Measurements from ENCODE around the gene CCL5. TPM values are rescaled to one million over a fixed set of nuclear protein-coding genes. Genes with fewer than 3 reads are reported as not detected.

CCL5 gene
- total RNA-seq, 1 donor from 2014 or later: not detected

DNA sequence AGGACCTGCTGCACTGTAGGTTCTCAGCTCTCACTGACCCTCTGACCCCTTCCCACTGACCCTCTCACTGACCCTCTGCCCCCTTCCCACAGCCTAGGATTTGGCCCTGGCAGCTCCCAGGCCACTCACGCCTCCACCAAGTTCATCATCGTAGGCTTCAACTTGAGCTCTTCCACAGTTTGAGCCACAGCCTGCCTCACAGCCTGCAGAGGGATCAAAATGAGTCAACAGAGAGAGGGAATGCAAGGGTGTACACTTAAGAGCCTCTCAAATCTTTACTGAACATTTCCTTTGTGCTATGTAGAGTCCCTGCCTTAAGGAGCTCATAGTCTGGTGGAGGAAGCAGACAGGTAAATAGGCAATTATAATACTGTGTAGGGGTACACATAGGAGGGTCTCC, 23.6 kb downstream of the CCL5 start:
- H3K27ac Mint-ChIP-seq: no peak overlapping the region
- peaks cover 15% of the 10 kb centered on the region for H3K36me3 Mint-ChIP-seq
- no peak overlapping the region for H3K4me3 Mint-ChIP-seq
- H3K9me3 Mint-ChIP-seq: no peaks in the 10 kb centered on the region
- DNase-seq (ENCODE audit: low spot score in 2 of 2, unreplicated experiment in 2 of 2): no peak
- H3K27me3 Mint-ChIP-seq (ENCODE audit: low read depth): no peaks in the 10 kb centered on the region
- no peaks in the 10 kb centered on the region for H3K4me1 Mint-ChIP-seq
- TF ChIP-seq, protein P1, sequence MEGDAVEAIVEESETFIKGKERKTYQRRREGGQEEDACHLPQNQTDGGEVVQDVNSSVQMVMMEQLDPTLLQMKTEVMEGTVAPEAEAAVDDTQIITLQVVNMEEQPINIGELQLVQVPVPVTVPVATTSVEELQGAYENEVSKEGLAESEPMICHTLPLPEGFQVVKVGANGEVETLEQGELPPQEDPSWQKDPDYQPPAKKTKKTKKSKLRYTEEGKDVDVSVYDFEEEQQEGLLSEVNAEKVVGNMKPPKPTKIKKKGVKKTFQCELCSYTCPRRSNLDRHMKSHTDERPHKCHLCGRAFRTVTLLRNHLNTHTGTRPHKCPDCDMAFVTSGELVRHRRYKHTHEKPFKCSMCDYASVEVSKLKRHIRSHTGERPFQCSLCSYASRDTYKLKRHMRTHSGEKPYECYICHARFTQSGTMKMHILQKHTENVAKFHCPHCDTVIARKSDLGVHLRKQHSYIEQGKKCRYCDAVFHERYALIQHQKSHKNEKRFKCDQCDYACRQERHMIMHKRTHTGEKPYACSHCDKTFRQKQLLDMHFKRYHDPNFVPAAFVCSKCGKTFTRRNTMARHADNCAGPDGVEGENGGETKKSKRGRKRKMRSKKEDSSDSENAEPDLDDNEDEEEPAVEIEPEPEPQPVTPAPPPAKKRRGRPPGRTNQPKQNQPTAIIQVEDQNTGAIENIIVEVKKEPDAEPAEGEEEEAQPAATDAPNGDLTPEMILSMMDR (IDR thresholded peaks at IDR 0.05; ENCODE audit: unreplicated experiment): no peak

DNA sequence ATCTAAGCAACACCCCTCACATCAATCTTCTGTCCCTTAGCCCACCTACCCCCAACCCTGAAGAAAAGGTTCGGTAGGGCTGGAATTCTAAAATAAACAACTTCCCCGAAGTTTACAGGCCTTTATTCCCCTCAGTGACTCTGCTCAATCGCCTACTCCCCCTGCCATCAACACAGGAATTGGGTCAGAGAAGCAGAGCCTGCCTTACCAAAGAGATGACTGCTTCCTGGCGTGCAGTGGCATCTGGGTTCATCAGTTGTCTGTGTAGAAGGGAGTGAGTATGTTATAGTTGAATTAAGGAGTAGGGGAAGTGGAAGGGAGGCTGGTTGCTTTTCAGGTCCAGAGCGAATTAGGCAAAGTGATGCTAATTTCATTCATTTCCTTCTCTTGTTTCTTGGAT, 24.2 kb downstream of the CCL5 start:
- TF ChIP-seq, protein P1 (IDR thresholded peaks at IDR 0.05; ENCODE audit: unreplicated experiment): no peak
- Mint-ChIP-seq H3K36me3 (peaks cover 19% of the 10 kb centered on the region), H3K4me3 (no peak overlapping the region), H3K9me3 (no peaks in the 10 kb centered on the region), H3K4me1 (no peaks in the 10 kb centered on the region), H3K27ac (no peak overlapping the region), H3K27me3 (ENCODE audit: low read depth) (no peaks in the 10 kb centered on the region)
- no peak for DNase-seq (ENCODE audit: low spot score in 2 of 2, unreplicated experiment in 2 of 2)

DNA sequence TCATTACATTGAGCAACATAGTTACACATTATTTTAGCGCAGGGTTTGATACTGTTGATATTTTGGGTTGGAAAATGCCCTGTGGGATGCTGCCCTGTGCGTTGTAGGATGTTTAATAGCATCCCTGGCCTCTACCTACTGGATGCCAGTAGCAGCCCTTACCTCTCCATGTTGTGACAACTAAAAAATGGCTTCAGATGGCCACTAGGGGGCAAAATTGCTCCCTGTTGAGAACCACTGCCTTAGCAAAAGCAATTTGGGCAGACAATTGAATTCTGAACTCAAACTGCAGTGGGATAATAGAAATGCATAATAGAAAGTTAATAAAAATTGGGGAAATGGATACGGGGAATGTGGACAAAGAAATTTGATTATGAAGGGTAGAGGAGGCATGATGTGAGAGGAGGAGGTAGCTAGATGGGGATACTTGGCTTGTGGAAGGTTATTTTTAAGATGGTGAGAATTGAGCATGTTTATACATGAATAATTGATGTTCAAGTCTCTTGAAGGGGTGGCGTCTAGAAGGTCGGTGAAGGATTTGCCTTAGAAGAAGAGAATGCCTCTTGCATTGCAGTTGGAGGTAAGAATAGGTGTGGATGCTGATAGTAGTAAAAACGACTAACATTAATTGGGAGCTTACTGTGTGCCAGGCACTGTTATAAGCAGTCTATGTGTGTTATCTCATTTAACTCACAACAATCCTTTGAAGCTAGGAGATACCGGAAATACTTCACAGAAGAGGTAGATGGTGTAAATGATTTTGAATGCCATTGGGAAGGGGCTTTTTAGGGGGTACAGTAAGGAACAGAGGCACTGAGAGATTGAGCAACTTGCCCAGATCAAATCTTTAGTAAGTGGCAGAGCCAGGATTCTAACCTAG, 30.5 kb downstream of the CCL5 start:
- no peak overlapping the region for H3K4me3 Mint-ChIP-seq
- H3K36me3 Mint-ChIP-seq: peaks cover 23% of the 10 kb centered on the region
- H3K4me1 Mint-ChIP-seq: no peaks in the 10 kb centered on the region
- TF ChIP-seq, protein P1 (IDR thresholded peaks at IDR 0.05; ENCODE audit: unreplicated experiment): peak; percentile 92
- H3K27ac Mint-ChIP-seq: no peak overlapping the region
- H3K9me3 Mint-ChIP-seq: no peaks in the 10 kb centered on the region
- DNase-seq (ENCODE audit: low spot score in 2 of 2, unreplicated experiment in 2 of 2): peak in 1 of 2 experiments; percentile 49
- no peaks in the 10 kb centered on the region for H3K27me3 Mint-ChIP-seq (ENCODE audit: low read depth)

DNA sequence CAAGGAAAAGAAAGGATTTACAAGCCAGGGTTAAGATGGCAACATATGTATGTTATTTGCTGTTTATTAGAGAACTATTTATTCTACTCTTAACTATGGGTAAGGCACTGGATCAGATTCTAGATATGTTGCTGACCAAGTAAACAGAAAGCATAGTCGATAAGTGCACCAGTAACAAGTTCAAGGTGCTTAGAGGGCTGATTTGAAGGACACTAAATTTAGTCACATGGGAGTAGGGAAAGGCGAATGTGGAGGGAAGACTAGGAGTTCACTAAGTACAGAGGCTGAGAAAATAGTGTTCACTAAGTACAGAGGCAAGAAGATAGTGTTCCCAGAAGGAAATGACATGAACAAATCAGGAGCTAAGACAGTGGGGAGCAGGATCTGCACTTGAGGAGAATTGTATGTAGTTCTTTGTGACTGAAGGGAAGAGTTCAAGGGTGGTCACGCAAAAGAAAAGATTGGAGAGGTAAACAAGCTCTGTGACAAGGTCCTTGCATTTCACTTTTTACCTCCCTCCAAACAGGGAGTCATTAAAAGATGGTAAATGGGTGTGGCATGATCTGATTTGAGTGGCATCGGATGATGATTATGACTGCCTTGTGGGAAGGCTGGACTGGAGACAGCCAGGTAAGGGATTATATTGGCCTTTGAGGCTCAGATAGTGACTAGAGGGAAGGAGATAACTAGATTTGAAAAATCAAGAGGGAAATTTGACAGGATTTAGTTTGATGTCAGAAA, 32.4 kb downstream of the CCL5 start:
- H3K27ac Mint-ChIP-seq: peak overlapping the region; percentile 17
- H3K4me1 Mint-ChIP-seq: no peaks in the 10 kb centered on the region

DNA sequence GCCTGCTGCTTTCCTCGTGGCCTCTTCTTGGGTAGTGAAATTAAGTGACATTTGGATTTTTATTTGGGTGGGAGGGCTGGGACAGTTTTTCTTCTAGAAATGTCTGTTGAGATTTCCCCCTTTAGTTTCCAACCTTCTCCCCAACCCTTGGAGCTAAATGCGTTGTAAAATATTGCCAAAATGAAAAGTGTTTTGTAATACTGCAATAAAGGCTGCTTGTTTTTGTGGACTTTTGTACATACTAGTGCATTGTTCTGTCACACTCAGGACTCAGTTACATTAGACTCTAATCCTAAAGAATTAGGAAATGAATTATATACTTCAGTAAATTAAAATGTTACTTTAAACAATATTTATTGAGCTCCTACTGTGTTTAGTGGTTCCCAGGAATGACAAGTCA, 33.2 kb downstream of the CCL5 start:
- TF ChIP-seq, protein P1 (IDR thresholded peaks at IDR 0.05; ENCODE audit: unreplicated experiment): no peak
- no peak overlapping the region for H3K4me3 Mint-ChIP-seq
- no peaks in the 10 kb centered on the region for H3K27me3 Mint-ChIP-seq (ENCODE audit: low read depth)
- no peaks in the 10 kb centered on the region for H3K4me1 Mint-ChIP-seq
- no peak overlapping the region for H3K27ac Mint-ChIP-seq
- H3K36me3 Mint-ChIP-seq: peaks cover 34% of the 10 kb centered on the region
- DNase-seq (ENCODE audit: low spot score in 2 of 2, unreplicated experiment in 2 of 2): no peak
- H3K9me3 Mint-ChIP-seq: no peaks in the 10 kb centered on the region

More for the DNA sequence above, 32.4 kb downstream of the CCL5 start:
- no peak for DNase-seq (ENCODE audit: low spot score in 2 of 2, unreplicated experiment in 2 of 2)
- Mint-ChIP-seq H3K27me3 (ENCODE audit: low read depth) (no peaks in the 10 kb centered on the region), H3K4me3 (no peak overlapping the region), H3K36me3 (peaks cover 30% of the 10 kb centered on the region), H3K9me3 (no peaks in the 10 kb centered on the region)
- TF ChIP-seq, protein P1 (IDR thresholded peaks at IDR 0.05; ENCODE audit: unreplicated experiment): no peak

All from mesothelial cell of epicardium (in vitro differentiated cells).